Activated CD4-positive, alpha-beta T cell treated with anti-CD3 and anti-CD28 coated beads, Interleukin-2, amount 50 U/mL, for 4 hours (primary cell): ENCODE measurements around the gene PRDM13.
"Not testable (repeated sequence)": the region's sequence is repeated elsewhere in the genome, so short reads cannot be mapped to it uniquely, and the experiment has no call there.

Experiments used
- DNase-seq, 2 experiments: peaks; one replicate each; pipeline ENCODE4 v3.0.0-alpha.2; 2020

The PRDM13 gene

DNA sequence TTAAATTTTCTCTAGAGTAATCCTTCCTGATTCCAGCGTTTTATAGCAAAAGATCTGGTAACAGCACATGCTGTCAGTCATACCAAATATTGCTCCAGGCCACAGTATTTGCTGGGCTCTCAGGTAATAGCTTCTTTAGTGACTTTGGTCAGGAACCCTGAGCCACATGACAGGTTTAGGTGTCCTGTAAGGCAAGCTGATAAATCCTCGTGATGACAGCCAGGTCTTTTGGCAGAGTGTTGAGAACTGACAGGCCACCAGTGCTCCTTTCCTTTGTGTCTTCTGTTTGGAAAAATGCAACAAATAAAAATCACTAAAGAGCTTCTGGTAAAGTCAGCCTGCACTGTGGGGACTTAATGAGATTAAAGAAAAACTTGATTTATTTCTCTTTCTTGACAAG, 34.6 kb downstream of the PRDM13 start:
- DNase-seq = no peak

DNA sequence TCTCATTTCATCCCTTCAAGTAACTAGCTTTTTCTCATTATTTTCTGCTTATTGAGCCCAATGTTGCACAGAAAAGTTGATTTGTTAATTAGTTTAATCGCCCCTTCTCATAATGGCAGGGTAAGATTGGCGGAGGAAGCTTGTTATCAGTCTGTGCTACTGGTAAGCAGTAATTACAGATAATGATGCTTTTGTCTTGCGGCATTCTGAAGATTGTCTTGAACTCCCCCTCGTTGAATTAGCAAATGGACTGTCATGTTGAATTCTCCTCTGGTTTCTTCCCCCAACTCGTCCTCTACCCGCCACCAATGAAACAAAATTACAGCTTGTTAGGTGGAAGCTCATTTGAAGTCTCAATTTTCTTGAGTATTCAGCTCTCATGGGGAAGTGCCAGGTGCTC, 39.4 kb downstream of the PRDM13 start:
- DNase-seq = no peak

DNA sequence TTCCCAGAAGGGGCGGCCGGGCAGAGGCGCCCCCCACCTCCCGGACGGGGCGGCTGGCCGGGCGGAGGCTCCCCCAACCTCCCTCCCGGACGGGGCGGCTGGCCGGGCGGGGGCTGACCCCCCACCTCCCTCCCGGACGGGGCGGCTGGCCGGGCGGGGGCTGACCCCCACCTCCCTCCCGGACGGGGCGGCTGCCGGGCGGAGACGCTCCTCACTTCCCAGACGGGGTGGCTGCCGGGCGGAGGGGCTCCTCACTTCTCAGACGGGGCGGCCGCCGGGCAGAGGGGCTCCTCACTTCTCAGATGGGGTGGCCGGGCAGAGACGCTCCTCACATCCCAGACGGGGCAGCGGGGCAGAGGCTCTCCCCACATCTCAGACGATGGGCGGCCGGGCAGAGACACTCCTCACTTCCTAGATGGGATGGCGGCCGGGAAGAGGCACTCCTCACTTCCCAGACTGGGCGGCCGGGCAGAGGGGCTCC, 43.5 kb downstream of the PRDM13 start:
- not testable (repeated sequence) for DNase-seq

DNA sequence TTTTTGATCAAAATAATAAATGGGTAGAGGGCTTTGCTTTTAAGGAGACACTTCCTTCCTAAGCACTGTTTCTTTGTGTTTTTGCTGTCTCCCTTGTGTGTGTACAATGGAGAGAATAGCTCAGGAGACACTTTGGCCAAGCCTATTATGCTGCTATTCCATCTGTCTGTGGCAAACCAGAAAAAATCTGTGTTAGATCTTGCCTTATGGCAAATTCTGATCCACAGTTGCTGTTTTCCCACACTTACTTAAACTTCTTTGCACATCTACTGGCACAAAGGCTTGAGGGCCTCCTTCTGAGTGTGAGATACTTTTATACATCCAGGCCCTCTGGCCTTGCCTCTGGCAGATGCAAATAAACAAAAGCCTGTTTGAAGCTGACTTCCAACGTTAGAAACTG, 53.6 kb downstream of the PRDM13 start:
- DNase-seq = no peak

DNA sequence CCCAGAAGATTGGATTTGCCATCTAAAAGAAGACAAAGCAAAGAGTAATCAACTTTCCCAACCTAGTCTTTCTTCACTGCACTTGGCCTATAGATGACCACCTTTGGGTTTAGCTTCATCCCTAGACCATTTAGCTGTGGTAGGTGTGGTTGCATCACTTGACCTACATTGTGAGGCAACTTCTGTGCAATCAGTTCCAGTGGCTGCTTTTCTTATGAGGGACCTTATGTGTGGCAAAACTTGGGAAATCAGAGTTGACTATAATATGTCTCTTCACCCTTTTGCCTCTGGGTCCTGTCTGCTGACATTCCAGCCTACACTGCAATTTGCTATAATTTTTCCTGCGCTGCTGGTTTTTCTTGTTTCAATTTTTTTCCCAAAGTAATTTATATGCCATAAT, 55.2 kb downstream of the PRDM13 start:
- no peak for DNase-seq

DNA sequence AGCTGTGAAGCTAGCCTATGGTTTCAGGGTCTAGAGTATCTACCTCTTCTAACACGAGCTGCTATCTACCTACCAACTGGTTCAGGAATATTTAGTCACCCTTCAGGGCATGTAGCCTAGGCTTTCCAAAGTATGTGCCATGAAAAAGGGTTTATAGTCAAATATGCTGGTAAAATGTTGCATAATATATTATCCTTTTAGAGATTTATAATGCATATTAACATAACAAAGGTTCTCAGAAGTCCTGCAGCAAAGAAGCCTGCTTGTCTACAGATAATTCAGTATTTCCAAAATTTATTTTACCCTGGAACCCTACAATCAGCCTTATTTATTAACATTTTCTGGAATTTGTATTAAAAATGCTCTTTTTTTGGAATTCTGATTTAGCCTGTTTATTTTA, 56.0 kb downstream of the PRDM13 start:
- no peak for DNase-seq
